Measurements from ENCODE around the gene FBXO38.

- TF ChIP-seq POLR2A (IDR thresholded peaks at IDR 0.05; ENCODE audit: low read depth): no peak
- TF ChIP-seq POLR2AphosphoS5 (IDR thresholded peaks at IDR 0.05): no peak
- TF ChIP-seq CTCF (IDR thresholded peaks at IDR 0.05): no peak
- no peak for TF ChIP-seq EP300 (IDR thresholded peaks at IDR 0.05)
Measured at GRCh38 chr5:148474025-148474511, 90.3 kb downstream of the FBXO38 start.

Measured in esophagus muscularis mucosa (tissue), 4 donors.